Vagina (tissue), 2 donors: ENCODE measurements around the gene C1orf116. TPM values are rescaled to one million over a fixed set of nuclear protein-coding genes. Genes with fewer than 3 reads are reported as not detected.

Experiments used
- DNase-seq, 2 donors: peaks; one replicate each; pipeline ENCODE4 v3.0.0-alpha.2; 2017; ENCODE audit errors: extremely low spot score in 2 of 2
- H3K27ac ChIP-seq: fragments of 200-600 bp; sonication (generic); one replicate; pipeline ENCODE4 v1.5.1; 2019
- H3K27me3 ChIP-seq: fragments of 200-600 bp; sonication (generic); one replicate; pipeline ENCODE4 v1.5.1; 2019
- H3K36me3 ChIP-seq, 2 donors: fragments of 200-600 bp; sonication (generic); one replicate each; pipeline ENCODE4 v1.5.1; 2017 to 2019
- H3K4me1 ChIP-seq: fragments of 200-600 bp; sonication (generic); one replicate; pipeline ENCODE4 v1.5.1; 2019
- H3K4me3 ChIP-seq, 2 donors: fragments of 200-600 bp; sonication (generic); 1 replicate in 1 of 2; 2 replicates in 1 of 2; pipeline ENCODE4 v1.5.1; 2016 to 2019
- H3K9me3 ChIP-seq: fragments of 200-600 bp; sonication (generic); one replicate; pipeline ENCODE4 v1.5.1; 2019
- POLR2A ChIP-seq, 2 donors: fragments of 450-650 bp; IDR thresholded peaks; one replicate each; pipeline ENCODE4 v1.6.1; 2017; ENCODE audit warnings: antibody characterized with exemption in 2 of 2, mild to moderate bottlenecking in 2 of 2, moderate library complexity in 2 of 2
- POLR2AphosphoS5 ChIP-seq, 2 donors: sonication (generic); formaldehyde crosslinking; IDR thresholded peaks; one replicate each; pipeline ENCODE4 v1.9.0; 2017; ENCODE audit warnings: antibody characterized with exemption in 2 of 2, mild to moderate bottlenecking in 2 of 2, low read depth in 1 of 2; ENCODE audit not compliant: insufficient read depth in 1 of 2
- intact Hi-C: fragments of 100-400 bp; cut with DNase I; formaldehyde crosslinking; loops from one replicate; pipeline ENCODE4 v1.15.1; 2023
- total RNA-seq: library from RNA; depleted of rRNA; stranded (reverse); fragments of >200 nt; gene quantifications from one replicate; pipeline ENCODE4 v1.2.3, GENCODE V29; 2016
- TF ChIP-seq, protein P1 (sequence below), 3 experiments: fragments of 450-650 bp in 2 of 3; fragments of 200-600 bp in 1 of 3; sonication (generic) in 1 of 3; IDR thresholded peaks; one replicate each; pipeline ENCODE4 v1.5.1; 2017 to 2019; ENCODE audit warnings: antibody characterized with exemption in 3 of 3, mild to moderate bottlenecking in 2 of 3, moderate library complexity in 2 of 3

C1orf116 gene
- total RNA-seq, 1 donor from 2014 or later, result 11.8 TPM

GRCh38 chr1:207013321-207014085 lies 19.1 kb downstream of the C1orf116 start:
- H3K27me3 ChIP-seq, result no peaks in the 10 kb centered on the region
- TF ChIP-seq, protein P1, sequence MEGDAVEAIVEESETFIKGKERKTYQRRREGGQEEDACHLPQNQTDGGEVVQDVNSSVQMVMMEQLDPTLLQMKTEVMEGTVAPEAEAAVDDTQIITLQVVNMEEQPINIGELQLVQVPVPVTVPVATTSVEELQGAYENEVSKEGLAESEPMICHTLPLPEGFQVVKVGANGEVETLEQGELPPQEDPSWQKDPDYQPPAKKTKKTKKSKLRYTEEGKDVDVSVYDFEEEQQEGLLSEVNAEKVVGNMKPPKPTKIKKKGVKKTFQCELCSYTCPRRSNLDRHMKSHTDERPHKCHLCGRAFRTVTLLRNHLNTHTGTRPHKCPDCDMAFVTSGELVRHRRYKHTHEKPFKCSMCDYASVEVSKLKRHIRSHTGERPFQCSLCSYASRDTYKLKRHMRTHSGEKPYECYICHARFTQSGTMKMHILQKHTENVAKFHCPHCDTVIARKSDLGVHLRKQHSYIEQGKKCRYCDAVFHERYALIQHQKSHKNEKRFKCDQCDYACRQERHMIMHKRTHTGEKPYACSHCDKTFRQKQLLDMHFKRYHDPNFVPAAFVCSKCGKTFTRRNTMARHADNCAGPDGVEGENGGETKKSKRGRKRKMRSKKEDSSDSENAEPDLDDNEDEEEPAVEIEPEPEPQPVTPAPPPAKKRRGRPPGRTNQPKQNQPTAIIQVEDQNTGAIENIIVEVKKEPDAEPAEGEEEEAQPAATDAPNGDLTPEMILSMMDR (IDR thresholded peaks at IDR 0.05), result no peak
- TF ChIP-seq POLR2A (IDR thresholded peaks at IDR 0.05) (no peak), POLR2AphosphoS5 (IDR thresholded peaks at IDR 0.05; ENCODE audit: insufficient read depth in 1 of 2, low read depth in 1 of 2) (no peak)

GRCh38 chr1:207010726-207011125 lies 21.8 kb downstream of the C1orf116 start:
- H3K9me3 ChIP-seq, result no peaks in the 10 kb centered on the region
- no peak overlapping the region for H3K4me3 ChIP-seq
- H3K27me3 ChIP-seq, result no peaks in the 10 kb centered on the region
- TF ChIP-seq POLR2A (IDR thresholded peaks at IDR 0.05) (no peak), POLR2AphosphoS5 (IDR thresholded peaks at IDR 0.05; ENCODE audit: insufficient read depth in 1 of 2, low read depth in 1 of 2) (no peak)
- TF ChIP-seq, protein P1 (IDR thresholded peaks at IDR 0.05), result no peak
- H3K27ac ChIP-seq, result no peak overlapping the region
- peak in 1 of 2 donors; percentile 34 for DNase-seq
- intact Hi-C loops, result no loop called here
- no peaks in the 10 kb centered on the region for H3K36me3 ChIP-seq
- H3K4me1 ChIP-seq, result no peaks in the 10 kb centered on the region

More at GRCh38 chr1:207013321-207014085, 19.1 kb downstream of the C1orf116 start:
- intact Hi-C loops, result no loop called here
- H3K27ac ChIP-seq, result no peak overlapping the region
- DNase-seq, result peak in 1 of 2 donors; percentile 20
- H3K4me1 ChIP-seq, result no peaks in the 10 kb centered on the region
- no peaks in the 10 kb centered on the region for H3K36me3 ChIP-seq
- H3K4me3 ChIP-seq, result no peak overlapping the region
- no peaks in the 10 kb centered on the region for H3K9me3 ChIP-seq

- no peak overlapping the region for H3K27ac ChIP-seq
- no peaks in the 10 kb centered on the region for H3K4me1 ChIP-seq
- no peaks in the 10 kb centered on the region for H3K9me3 ChIP-seq
- intact Hi-C loops, result no loop called here
- TF ChIP-seq, protein P1 (IDR thresholded peaks at IDR 0.05), result no peak
- TF ChIP-seq POLR2AphosphoS5 (IDR thresholded peaks at IDR 0.05; ENCODE audit: insufficient read depth in 1 of 2, low read depth in 1 of 2), result no peak
- no peak for TF ChIP-seq POLR2A (IDR thresholded peaks at IDR 0.05)
- no peaks in the 10 kb centered on the region for H3K27me3 ChIP-seq
- no peaks in the 10 kb centered on the region for H3K36me3 ChIP-seq
- H3K4me3 ChIP-seq, result no peak overlapping the region
- DNase-seq, result no peak
These were observed 22.6 kb downstream of the C1orf116 start for GRCh38 chr1:207009945-207010344.

DNA sequence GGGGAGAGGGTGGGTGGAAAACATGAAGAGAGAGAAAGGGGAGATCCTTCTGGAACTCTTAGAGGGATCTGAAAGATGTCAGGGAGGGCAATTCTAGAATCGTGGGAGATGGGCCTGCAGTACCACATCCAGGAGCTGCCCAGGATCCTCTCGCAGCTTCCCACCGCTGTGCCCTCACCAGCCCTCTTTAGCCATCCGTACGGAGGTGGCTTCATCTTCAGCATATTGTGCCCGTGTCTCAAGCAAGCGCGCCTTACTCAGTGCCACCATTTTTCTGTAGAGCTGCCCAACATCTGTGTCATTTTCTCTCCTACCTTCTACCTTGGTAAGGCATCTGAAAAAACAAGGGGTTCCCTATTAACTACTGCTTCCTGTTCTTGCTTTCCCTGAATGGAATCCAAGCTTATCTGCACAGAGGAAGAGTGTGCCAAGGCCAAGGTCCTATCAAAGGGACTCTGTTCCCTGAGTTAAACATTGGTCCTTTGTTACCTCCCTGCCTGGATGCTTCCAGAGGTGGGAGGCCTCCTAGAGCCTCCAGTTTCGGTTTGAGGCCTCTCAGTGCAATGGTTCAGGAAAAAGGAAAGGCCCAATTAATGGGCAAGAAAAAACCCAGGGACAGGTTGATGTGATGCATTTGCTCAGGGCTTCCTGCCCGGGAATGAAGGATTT lies 23.2 kb downstream of the C1orf116 start:
- no peak for DNase-seq
- H3K27me3 ChIP-seq, result no peaks in the 10 kb centered on the region
- intact Hi-C loops, result no loop called here
- no peaks in the 10 kb centered on the region for H3K4me1 ChIP-seq
- no peak overlapping the region for H3K4me3 ChIP-seq
- no peaks in the 10 kb centered on the region for H3K36me3 ChIP-seq
- no peaks in the 10 kb centered on the region for H3K9me3 ChIP-seq
- H3K27ac ChIP-seq, result no peak overlapping the region
- TF ChIP-seq, protein P1 (IDR thresholded peaks at IDR 0.05), result no peak
- TF ChIP-seq POLR2A (IDR thresholded peaks at IDR 0.05) (no peak), POLR2AphosphoS5 (IDR thresholded peaks at IDR 0.05; ENCODE audit: insufficient read depth in 1 of 2, low read depth in 1 of 2) (no peak)
